Testis (tissue), 2 donors: ENCODE results near the gene MIER1.

Experiments used
- CTCF ChIP-seq, 3 experiments: fragments of 450-650 bp in 2 of 3; fragments of 200-600 bp in 1 of 3; sonication (generic) in 1 of 3; IDR thresholded peaks; one replicate each; pipeline ENCODE4 v1.5.1; 2016 to 2019; ENCODE audit warnings: antibody characterized with exemption in 3 of 3, mild to moderate bottlenecking in 2 of 3, moderate library complexity in 1 of 3
- POLR2A ChIP-seq: fragments of 450-650 bp; IDR thresholded peaks from one replicate; pipeline ENCODE4 v1.6.1; 2017; ENCODE audit warnings: antibody characterized with exemption, mild to moderate bottlenecking, moderate library complexity

DNA sequence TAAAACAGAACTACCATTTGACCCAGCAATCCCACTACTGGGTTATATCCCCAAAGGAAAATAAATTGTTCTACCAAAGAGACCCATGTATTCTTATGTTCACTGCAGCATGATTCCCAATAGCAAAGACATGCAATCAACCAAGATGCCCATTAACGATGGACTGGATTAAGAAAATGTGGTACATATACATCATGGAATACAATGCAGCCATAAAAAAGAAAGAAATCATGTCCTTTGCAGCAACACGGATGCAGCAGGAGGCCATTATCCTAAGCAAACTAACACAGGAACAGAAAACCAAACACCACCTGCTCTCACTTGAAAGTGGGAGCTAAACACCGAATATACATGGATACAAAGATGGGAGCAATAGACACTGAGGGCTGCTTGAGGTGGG lies 85.0 kb downstream of the MIER1 start:
- no peak for TF ChIP-seq POLR2A
- TF ChIP-seq CTCF (IDR thresholded peaks at IDR 0.05), result no peak
